GM18520 (cell line): ENCODE results near the gene ITPR2.
"Not testable (repeated sequence)": the region's sequence is repeated elsewhere in the genome, so short reads cannot be mapped to it uniquely, and the experiment has no call there.

Experiments used
- ATAC-seq: cut with Tn5 transposase; IDR thresholded peaks from one replicate; pipeline ENCODE4 v1.9.1; 2021; ENCODE audit not compliant: unreplicated experiment

ITPR2 gene

DNA sequence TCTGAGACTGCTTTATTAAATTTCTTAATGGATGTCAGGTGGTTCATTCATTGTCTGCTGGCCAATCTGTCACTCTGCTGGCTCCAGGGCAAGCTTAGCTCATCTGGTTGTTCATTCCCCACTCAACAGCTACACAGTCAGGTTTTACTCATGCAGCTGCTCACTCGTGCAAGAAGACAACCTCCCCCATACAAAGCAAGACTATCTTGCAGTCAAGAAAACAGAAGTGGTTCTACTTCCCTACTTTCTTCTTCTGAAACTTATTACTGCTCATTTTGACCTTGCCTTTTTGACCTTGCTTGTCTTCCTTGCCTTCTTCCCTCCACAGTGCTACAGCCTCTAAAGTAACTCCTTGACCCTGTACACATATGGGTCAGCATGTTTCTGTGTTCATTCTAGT lies 359.7 kb downstream of the ITPR2 start:
- peak; percentile 71 for ATAC-seq

DNA sequence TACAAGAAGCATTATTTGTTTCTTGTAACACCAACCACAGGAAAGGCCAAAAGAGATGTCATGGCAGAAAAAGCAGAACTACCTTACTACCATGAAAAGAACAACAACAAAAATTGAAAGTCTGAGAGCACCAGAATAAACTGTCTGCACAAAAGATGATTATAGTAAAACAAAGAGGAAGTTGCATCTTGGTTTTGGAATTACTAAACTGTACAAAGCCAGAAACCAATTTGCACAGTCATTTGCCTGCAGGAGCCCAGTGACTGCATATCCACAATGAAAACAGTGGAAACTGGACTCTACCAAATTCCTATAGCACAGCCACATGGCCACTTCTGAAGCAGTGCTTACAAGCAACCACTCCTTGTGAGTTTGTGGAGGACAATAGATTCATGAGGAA lies 361.4 kb downstream of the ITPR2 start:
- peak; percentile 80 for ATAC-seq

DNA sequence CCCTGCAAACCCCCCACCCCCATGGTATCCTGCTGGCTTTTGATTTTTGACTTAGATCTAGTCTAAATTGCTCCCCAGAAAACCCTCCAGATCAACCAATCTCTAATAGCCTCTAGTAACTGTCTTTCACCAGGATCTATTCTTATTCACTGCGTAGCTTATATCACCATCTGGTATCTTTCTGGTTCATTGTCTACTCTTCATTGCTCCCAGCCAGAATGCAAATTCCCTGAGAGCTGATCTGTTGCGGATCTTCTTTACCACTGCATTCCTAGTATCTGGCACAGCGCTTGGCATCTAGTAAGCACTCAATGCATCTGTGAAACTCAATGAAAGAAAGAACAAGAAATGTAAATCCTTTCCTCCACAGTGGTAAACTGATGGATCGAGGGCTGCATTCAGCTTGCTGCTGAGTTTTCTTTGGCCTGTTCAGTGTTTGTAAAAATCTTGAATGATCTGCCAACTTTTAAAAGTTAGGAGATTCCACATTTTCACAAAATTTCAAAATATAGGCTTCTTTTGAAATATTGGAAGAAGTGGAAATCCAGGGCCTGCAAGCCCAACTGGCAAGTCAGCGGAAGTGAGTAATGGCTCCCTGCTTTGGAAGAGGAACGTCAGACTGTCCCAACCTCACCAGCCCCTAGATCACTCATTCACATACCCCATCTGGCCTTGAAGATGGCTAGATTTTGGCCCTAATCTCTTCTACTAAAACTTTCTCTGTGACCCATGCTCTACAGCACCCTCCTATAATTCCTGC lies 363.4 kb downstream of the ITPR2 start:
- no peak for ATAC-seq

DNA sequence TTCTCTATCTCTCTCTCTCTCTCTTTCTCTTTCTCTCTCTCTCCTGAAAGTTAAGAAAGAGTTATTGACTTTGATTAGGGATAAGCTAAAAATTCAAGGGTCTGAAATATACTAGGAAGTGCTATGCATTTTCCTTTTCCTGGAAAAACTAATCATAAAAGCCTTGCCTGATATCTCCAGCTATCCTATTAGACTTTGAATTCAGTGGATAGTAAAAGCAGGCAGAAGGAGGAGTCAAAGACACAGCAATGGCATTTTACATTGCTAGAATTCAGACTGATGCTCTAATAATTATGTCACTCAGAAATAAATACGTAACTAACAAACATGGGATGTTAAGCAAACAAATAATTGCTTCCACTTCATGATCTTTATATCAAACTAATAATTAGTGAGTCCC lies 365.6 kb downstream of the ITPR2 start:
- no peak for ATAC-seq

DNA sequence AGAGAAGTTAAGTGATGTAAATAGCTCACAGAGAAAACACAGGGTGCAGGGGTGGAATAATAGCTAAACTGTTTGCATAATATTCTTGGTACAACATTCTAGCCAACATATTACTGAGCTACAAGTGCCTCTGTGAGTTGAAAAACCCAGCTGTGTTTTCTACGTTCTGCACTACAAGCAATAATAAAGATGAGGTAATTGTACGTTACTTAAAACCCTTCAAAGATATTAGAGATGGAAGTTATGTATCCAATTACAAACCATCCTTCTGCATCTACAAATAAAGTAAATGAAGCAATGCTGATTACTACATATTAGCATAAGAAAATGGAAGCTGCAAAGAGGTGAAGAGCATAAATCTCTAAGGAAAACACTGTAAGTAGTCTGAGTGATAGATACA lies 366.3 kb downstream of the ITPR2 start:
- ATAC-seq, result no peak

DNA sequence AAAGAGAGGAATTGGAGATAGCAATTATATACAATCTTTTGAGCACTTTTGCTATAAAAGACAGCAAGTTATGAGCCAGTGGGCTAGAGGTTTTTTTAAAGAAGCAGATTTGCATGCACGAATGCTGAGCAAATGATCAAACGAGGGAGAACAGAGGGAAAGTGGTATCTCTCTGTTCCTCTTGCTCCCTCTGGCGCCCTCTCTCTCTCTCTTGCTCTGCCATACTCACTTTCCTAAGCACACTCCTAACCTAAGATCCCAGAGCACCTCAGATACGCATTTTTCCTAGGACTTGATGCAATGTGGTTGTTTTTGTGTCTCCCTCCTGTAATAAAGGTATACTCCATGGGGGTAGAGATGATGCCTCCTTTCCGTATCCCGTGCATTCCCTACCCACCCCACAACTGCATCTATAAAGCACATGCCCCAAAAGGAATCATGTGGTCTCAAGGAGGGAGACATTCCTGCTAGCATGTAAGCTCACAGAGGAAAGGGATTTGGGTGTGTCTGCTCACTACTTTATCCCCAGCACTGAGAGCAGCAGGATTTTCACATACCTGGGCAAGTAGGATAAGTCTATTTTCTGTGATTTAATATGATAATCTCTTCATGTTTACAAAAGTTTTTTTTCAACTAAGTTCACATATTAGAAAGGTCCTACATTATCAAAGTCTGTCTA lies 367.4 kb downstream of the ITPR2 start:
- no peak for ATAC-seq

DNA sequence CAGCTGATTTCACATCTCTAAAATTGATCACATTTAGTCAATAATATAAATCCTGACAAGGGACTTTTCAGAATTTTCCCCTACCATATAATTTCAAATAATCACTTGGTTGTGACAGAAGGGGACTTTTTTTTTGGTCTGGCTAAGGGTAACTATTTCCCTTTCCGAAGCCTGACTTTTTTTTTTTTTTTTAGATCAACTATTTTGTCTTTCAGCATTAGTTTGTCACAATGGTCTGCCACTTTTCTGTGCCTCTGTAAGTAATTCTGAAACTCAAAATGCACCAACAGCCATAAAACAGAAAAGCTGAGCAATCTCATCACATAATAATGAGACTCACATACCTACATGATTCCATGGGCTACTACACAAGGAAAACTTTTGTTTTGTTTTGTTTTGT lies 371.2 kb downstream of the ITPR2 start:
- no peak for ATAC-seq

DNA sequence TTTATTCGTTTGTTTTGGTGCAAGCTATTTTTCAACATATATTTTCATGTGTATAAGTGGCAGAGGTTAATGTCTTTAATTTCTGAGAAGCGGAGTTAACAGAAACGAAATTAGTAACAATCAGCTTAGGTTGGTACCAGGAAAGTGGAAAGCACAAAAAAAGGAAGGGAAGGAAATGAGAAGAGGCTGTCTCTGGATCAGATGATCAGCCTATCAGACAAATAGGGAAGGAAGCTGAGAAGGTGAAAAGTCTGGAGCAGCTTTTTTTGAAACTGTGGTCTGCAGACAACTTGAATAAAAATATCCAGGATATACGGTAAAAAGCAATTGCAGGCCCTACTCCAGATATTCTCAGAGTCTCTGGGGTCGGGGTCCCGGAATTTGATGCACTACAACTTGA lies 372.6 kb downstream of the ITPR2 start:
- no peak for ATAC-seq

DNA sequence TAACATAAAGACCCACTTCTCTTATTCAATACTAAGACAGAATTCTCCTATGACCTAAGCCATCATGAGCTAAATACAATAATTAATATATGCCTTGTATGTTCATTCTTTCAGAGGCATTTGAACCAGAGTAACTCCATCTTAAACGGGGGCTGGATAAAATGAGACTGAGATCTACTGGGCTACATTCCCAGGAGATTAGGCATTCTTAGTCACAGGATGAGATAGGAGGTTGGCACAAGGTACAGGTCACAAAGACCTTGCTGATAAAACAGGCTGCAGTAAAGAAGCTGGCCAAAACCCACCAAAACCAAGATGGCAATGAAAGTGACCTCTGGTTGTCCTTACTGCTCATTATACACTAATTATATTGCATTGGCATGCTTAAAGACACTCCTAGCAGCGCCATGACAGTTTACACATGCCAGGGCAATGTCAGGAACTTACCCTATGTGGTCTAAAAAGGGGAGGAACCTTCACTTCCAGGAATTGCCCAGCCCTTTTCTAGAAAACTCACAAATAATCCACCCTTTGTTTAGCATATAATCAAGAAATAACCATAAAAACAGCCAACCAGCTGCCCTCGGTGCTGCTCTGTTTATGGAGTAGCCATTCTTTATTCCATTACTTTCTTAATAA lies 376.9 kb downstream of the ITPR2 start:
- ATAC-seq, result no peak

DNA sequence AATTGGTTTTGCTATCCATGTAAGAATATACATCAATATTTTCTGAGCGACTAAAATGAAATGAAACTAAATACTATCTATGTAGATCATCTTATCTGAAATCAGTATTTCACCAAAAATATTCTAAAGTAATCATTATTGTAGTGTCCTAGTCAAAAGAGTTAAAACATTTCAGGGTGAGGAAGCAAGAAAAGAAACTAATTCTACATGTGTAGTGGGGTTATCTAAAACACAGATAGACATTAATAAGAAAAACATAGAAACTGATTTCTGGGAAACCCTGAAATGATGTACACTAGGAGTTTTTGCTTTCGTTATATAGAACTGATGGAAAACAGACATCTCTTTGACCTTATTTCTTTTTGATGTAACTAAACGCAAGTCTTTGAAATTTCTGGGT lies 379.7 kb downstream of the ITPR2 start:
- ATAC-seq, result no peak

DNA sequence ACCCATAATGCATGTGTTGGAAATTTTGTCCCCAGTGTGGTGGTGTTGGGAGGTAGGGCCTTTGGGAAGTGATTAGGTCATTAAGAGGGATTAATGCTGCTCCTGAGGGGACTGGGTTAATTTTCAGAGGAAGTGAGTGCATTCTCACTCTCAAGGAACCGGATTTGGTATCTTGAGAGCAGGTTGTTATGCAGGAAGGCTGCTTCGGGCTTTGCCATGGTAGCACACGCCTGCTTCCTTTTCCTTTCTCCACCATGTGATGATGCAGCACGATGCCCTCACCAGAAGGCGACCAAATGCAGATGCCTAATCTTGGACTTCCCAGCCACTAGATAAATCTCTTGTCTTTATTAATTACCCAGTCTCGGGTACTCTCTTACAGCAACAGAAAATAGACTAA lies 380.5 kb downstream of the ITPR2 start:
- no peak for ATAC-seq

DNA sequence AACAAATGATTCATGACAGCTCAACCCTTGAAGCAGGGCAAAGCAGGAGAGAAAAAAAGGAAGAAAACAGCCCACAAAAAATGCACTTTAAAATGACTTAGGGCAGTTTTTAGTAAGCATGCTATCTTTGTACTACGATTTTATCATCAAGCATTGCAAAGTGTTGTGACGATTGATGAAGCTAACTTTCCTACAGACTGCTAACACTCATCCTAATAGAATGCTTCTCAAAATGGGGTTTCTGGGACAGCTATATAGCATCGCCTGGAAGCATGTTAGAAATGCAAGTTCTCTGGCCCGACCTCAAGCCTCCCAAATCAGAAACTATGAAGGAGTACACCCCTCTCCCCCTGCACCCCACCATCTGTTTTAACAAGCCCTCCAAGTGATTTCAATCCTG lies 381.2 kb downstream of the ITPR2 start:
- ATAC-seq, result no peak

DNA sequence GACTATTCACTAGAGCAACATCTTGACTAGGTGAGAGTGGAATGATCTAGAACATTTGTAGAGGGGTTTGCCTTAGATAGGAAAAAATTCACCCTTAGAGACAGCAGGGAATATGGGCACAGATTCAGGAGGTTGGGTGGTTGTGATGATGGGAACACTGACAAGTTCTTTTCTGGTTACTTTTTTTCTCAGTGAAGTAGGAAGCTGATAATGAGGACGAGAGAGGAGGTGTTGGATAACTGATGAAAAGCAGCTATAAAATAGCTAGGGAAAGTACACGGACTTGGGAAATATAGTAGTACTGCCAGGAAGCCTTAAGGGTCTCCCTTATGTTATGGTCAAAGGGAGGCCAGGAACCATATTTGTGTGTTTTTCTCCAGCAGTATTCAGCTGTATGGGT lies 387.1 kb downstream of the ITPR2 start:
- no peak for ATAC-seq

DNA sequence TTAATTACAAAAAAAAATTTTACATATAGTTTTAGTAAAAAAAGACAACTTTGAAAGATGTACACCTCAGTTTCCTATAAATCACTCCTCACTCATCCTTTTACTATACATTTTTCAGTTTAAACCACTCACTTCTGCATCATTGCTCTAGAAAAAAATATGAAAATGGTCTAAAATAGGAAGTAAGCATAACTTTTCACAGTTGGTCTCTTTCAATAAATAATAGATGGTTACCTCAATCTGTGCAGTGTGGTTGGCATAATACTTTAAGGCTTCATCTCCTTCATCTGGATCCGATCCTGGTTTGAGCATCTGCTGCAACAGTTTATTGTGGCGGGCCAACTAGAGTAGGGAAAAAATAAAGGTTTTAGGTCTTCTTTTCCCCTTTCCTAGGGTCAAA lies 389.7 kb downstream of the ITPR2 start:
- ATAC-seq, result no peak

DNA sequence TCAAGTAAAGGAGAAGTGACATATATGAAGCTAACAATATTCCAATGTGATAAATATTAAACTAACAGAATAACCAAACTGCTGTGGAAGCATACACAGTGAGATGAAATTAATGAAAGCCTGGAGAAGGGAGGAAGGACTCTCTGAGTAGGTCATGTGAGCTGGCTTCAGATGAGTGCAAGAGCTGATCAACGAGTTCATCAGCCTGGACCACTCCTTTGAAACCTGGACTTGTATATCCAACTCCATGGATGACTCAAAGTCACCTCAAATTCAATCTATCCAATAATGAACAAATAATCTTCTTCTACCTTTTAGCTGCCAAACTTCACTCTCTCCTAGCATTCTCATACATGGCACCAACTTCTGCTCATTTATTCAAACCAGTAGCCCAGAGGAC lies 391.6 kb downstream of the ITPR2 start:
- ATAC-seq, result no peak

DNA sequence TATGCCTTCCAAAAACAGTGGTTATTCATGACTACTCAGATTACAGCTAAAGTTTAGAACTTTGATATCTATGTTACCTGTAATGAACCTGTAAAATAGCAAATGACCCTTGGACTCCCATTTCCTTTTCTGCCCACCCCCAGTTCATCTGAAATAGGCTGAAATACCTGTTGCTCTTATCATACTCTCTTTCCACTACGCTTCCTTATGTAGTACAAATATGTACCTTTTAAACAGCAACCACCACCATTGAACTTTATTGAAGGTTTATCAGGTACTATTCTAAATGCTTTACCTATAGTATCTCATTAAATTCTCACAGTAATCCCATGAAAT lies 398.0 kb downstream of the ITPR2 start:
- no peak for ATAC-seq

DNA sequence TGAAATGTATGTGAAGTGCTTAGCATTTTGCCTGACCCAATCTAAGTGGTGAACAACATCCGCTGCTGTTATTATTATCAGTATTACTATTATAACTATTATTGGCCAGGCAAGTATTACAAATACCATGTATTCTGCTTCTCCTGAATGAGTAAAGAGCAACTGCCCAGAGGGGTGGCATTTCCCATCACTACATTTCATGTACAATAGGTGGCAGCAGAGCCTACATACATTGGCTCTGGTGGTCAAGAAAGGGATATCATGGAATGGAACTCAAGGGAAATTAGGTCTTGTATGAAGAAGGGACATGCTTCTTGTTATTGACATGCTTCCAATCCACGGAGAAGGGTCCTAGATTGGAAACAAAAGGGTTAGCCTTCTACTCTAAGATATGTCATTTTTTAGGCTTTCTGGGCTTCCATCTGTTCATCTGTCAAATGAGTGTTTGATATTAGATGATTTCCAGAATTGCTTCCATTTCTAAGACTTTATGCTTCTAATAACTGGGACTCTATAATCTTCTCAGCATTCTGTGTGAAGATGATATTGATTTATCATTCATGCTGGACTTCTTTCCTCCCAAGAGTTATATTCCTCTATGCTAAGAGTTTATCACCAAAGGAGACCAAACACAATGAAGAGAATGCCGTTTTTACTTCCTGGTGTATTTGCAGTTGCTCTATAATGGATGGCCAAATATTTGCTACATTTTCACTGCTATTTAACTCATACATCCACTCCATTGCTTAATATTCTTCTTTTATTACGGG lies 398.5 kb downstream of the ITPR2 start:
- no peak for ATAC-seq

DNA sequence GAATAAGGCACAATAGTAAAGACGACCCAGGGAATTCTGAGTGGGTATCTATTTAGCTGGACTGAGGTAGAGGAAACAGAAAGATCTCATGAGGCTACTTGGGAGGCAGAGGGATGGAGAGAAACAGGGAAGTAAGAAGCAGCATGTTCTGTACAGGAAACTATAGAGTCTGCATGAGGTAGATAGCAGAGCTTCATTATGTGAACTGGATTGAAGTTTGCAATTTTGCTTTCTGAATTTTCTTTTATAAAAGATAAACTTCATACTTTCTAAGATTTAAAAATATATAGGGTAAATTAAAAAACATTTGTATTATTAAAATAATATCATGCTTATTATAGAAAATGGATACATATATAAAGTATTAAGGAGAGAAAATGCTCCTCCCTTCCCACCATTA lies 399.3 kb downstream of the ITPR2 start:
- ATAC-seq, result not testable (repeated sequence)

DNA sequence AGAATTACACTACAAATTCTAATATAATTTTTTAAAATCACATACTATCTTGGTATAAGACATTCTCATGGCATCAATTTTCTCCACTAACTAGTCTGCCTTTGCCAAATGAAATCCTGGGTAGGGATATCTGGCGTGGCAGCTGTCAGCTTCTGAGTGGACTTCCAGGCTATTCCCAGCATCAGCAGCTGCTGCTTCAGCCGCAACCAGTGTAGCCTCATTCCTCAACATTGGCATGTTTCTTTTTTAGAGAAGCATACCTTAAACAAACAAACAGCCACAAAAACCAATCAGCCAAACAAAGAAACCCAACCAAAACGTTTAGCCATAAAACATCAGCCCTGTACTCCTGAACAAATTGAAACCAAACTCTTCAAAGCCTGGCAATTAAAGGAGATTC lies 401.8 kb downstream of the ITPR2 start:
- no peak for ATAC-seq

DNA sequence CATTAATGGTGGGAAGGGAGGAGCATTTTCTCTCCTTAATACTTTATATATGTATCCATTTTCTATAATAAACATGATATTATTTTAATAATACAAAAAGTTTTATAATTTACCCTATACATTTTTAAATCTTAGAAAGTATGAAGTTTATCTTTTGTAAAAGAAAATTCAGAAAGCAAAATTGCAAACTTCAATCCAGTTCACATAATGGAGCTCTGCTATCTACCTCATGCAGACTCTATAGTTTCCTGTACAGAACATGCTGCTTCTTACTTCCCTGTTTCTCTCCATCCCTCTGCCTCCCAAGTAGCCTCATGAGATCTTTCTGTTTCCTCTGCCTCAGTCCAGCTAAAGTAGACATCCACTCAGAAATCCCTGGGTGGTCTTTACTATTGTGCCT lies 402.4 kb downstream of the ITPR2 start:
- ATAC-seq, result not testable (repeated sequence)

DNA sequence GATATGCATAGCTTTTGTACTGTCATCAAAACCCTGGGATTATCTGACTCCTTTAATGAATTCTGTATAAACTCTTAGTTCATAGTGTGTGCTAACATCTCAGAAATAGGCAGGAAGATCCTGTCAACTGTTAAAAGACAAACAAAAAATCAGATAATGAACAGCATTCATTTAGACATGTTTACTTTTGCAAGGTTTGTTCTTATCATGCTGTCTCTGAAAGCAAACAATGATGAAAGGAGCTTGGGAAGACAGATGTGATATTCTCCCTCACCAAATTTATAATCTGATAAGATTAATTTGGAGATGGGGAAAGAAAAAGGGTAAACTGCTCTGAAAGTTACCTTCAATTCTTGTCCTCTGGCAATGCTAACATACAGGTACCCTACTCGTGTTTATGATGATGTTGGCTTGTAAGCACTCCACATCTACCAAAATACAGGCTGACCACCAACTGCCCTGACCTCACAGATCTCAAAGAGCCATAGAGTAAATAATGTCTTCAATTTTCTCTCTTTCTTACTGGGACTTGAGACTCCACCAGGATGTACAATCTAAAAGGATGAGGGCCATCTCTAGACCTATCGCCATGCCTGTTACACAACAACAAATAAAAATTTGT lies 403.8 kb downstream of the ITPR2 start:
- ATAC-seq, result no peak
